A673 (cell line): ENCODE measurements around the gene NPAS2. TPM values are rescaled to one million over a fixed set of nuclear protein-coding genes. Genes with fewer than 3 reads are reported as not detected.

Source experiments
- BruUV-seq: library from RNA; stranded (reverse); fragments of 400-500 nt; replicated peaks from 2 replicates; lab custom pipeline; 2021; lab: Mats Ljungman, UMichigan
- CTCF ChIA-PET: fragments of 300-600 bp; sonication (Branson Sonifier 250); formaldehyde crosslinking; loops from one replicate; lab custom pipeline; 2022; ENCODE audit warnings: antibody characterized with exemption; lab: Charles Lee
- POLR2A ChIA-PET: fragments of 300-600 bp; sonication (Branson Sonifier 250); formaldehyde crosslinking; loops from one replicate; lab custom pipeline; 2022; ENCODE audit warnings: antibody characterized with exemption; ENCODE audit not compliant: low non-redundant PET; lab: Charles Lee
- DNase-seq: peaks from one replicate; pipeline ENCODE4 v3.0.0-alpha.2; 2015; ENCODE audit warnings: low spot score
- H3K27ac ChIP-seq: fragments of 200-600 bp; sonication (generic); 2 replicates; pipeline ENCODE4 v1.5.1; 2016; ENCODE audit warnings: mixed run types, low read depth, mild to moderate bottlenecking, mixed read lengths, antibody characterized with exemption, low read length; ENCODE audit not compliant: poor library complexity, severe bottlenecking
- H3K27me3 ChIP-seq: fragments of 200-600 bp; sonication (generic); replicated peaks from 2 replicates; pipeline ENCODE4 v1.6.1; 2017; ENCODE audit warnings: mixed run types, low read depth, mild to moderate bottlenecking, mixed read lengths, antibody characterized with exemption, low read length; ENCODE audit not compliant: insufficient read depth, poor library complexity
- H3K36me3 ChIP-seq: fragments of 200-600 bp; sonication (generic); 2 replicates; pipeline ENCODE4 v1.6.1; 2016; ENCODE audit warnings: mixed run types, mild to moderate bottlenecking, mixed read lengths, antibody characterized with exemption, low read length; ENCODE audit not compliant: insufficient read depth, poor library complexity, severe bottlenecking
- H3K4me1 ChIP-seq: fragments of 200-600 bp; sonication (generic); 2 replicates; pipeline ENCODE4 v1.6.1; 2017; ENCODE audit warnings: mixed run types, mild to moderate bottlenecking, mixed read lengths, antibody characterized with exemption, low read length; ENCODE audit not compliant: insufficient read depth, poor library complexity, severe bottlenecking
- H3K4me3 ChIP-seq: fragments of 200-600 bp; sonication (generic); 2 replicates; pipeline ENCODE4 v1.5.1; 2016; ENCODE audit warnings: low read depth, mixed run types, mild to moderate bottlenecking, mixed read lengths, low read length; ENCODE audit not compliant: poor library complexity, severe bottlenecking
- H3K9me3 ChIP-seq: fragments of 200-600 bp; sonication (generic); 2 replicates; pipeline ENCODE4 v1.6.1; 2016; ENCODE audit warnings: mixed run types, low read depth, mild to moderate bottlenecking, mixed read lengths, antibody characterized with exemption, low read length; ENCODE audit not compliant: poor library complexity, severe bottlenecking
- CTCF ChIP-seq: fragments of 300-800, 200-600 bp; sonication (generic); conservative IDR thresholded peaks from 2 replicates; pipeline ENCODE4 v1.5.1; 2017; ENCODE audit warnings: low read depth, mild to moderate bottlenecking, antibody characterized with exemption, low read length, moderate library complexity, mixed read lengths
- EZH2 ChIP-seq: fragments of 200-600 bp; sonication (generic); IDR thresholded peaks from 2 replicates; pipeline ENCODE4 v1.6.1; 2017; ENCODE audit warnings: borderline replicate concordance, low read depth, mild to moderate bottlenecking, mixed read lengths, antibody characterized with exemption, low read length; ENCODE audit not compliant: poor library complexity, severe bottlenecking
- intact Hi-C: fragments of 100-400 bp; cut with micrococcal nuclease; formaldehyde crosslinking; loops from one replicate; pipeline ENCODE4 v1.10.0; 2022; ENCODE audit not compliant: unreplicated experiment
- total RNA-seq: library from RNA; stranded (reverse); gene quantifications from 2 replicates; pipeline ENCODE4 v1.2.3, GENCODE V29; 2021

The NPAS2 gene
- total RNA-seq, 1 experiment from 2014 or later = 9.4 TPM

GRCh38 chr2:101036562-101036961 lies 216.6 kb downstream of the NPAS2 start:
- POLR2A ChIA-PET = no interaction called here
- no TSS peak for BruUV-seq
- no peaks in the 10 kb centered on the region for H3K4me1 ChIP-seq
- no peaks in the 10 kb centered on the region for H3K9me3 ChIP-seq
- no peaks in the 10 kb centered on the region for H3K27me3 ChIP-seq
- peak; percentile 42 for DNase-seq
- H3K36me3 ChIP-seq = no peaks in the 10 kb centered on the region
- H3K4me3 ChIP-seq = no peak overlapping the region
- CTCF ChIA-PET = interaction anchor here (0.5 to 1.3 kb wide), 4 partner anchors 117 to 190 kb away, joined by 3 to 8 read pairs (median 4); no protein-coding TSS in a partner anchor
- peak; percentile 61 for TF ChIP-seq CTCF
- no peak for TF ChIP-seq EZH2
- intact Hi-C loops = loop anchor here (2.0 kb wide), 2 partner anchors 116 to 168 kb away; no protein-coding TSS in a partner anchor
- no peak overlapping the region for H3K27ac ChIP-seq

GRCh38 chr2:101037161-101037755 lies 217.3 kb downstream of the NPAS2 start:
- H3K9me3 ChIP-seq = no peaks in the 10 kb centered on the region
- TF ChIP-seq EZH2 (no peak), CTCF (no peak)
- ChIA-PET CTCF (interaction anchor here (0.5 to 1.3 kb wide), 4 partner anchors 116 to 190 kb away, joined by 3 to 8 read pairs (median 4); no protein-coding TSS in a partner anchor), POLR2A (no interaction called here)
- H3K27me3 ChIP-seq = no peaks in the 10 kb centered on the region
- DNase-seq = no peak
- no peak overlapping the region for H3K4me3 ChIP-seq
- H3K27ac ChIP-seq = no peak overlapping the region
- H3K36me3 ChIP-seq = no peaks in the 10 kb centered on the region
- intact Hi-C loops = loop anchor here (2.0 kb wide), 2 partner anchors 116 to 168 kb away; no protein-coding TSS in a partner anchor
- BruUV-seq = no TSS peak
- H3K4me1 ChIP-seq = no peaks in the 10 kb centered on the region

- Histone ChIP-seq H3K9me3 (no peaks in the 10 kb centered on the region), H3K27me3 (no peaks in the 10 kb centered on the region), H3K4me3 (no peak overlapping the region), H3K36me3 (no peaks in the 10 kb centered on the region), H3K4me1 (no peaks in the 10 kb centered on the region), H3K27ac (no peak overlapping the region)
- no TSS peak for BruUV-seq
- POLR2A ChIA-PET = no interaction called here
- peak; percentile 31 for DNase-seq
- CTCF ChIA-PET = no interaction called here
- TF ChIP-seq CTCF (peak; percentile 63), EZH2 (no peak)
- intact Hi-C loops = no loop called here
These were observed 218.7 kb downstream of the NPAS2 start for GRCh38 chr2:101038455-101039255.
